Endothelial cell of umbilical vein (primary cell): Measurements from ENCODE around the gene OLFM1. TPM values are rescaled to one million over a fixed set of nuclear protein-coding genes. Genes with fewer than 3 reads are reported as not detected.

Experiments used
- BruUV-seq: library from RNA; stranded (reverse); fragments of 400-500 nt; replicated peaks from 2 replicates; lab custom pipeline; 2021; lab: Mats Ljungman, UMichigan
- CTCF ChIA-PET: fragments of 300-600, 350-600 bp; sonication (Branson Sonifier 250); formaldehyde crosslinking; loops from one replicate; lab custom pipeline; 2021; ENCODE audit warnings: antibody characterized with exemption, inconsistent platforms; lab: Charles Lee
- POLR2A ChIA-PET: fragments of 300-600, 350-600 bp; sonication (Branson Sonifier 250); formaldehyde crosslinking; loops from one replicate; lab custom pipeline; 2021; ENCODE audit warnings: antibody characterized with exemption, inconsistent platforms; lab: Charles Lee
- DNase-seq: peaks from one replicate; pipeline ENCODE4 v3.0.0-alpha.2; 2011; ENCODE audit warnings: low read depth, low spot score
- FAIRE-seq: peaks from 2 replicates; lab custom pipeline; 2011; peaks lifted over from hg19 to GRCh38; lab: Jason Lieb, UNC
- H2AFZ ChIP-seq: 2 replicates; pipeline ENCODE4 v1.6.0; 2012; ENCODE audit warnings: low read depth, low read length, control low read depth, inconsistent platforms
- H3K27ac ChIP-seq: 2 replicates; pipeline ENCODE4 v1.5.1; 2011; ENCODE audit warnings: low read depth, mild to moderate bottlenecking, control low read depth, low read length, moderate library complexity; ENCODE audit not compliant: insufficient read depth
- H3K27me3 ChIP-seq, 2 experiments: 2 replicates each; pipeline versions ENCODE4 v1.6.0 to v1.6.1; 2011; ENCODE audit warnings: low read length in 2 of 2, mixed read lengths in 1 of 2; ENCODE audit not compliant: control insufficient read depth in 2 of 2, insufficient read depth in 2 of 2
- H3K36me3 ChIP-seq, 2 experiments: 2 replicates in 1 of 2; 3 replicates in 1 of 2; pipeline ENCODE4 v1.5.1; 2011; ENCODE audit warnings: low read length in 2 of 2, mild to moderate bottlenecking in 1 of 2, moderate library complexity in 1 of 2; ENCODE audit not compliant: control insufficient read depth in 2 of 2, insufficient read depth in 2 of 2; ENCODE audit errors: extremely low read depth in 1 of 2
- H3K4me1 ChIP-seq: 3 replicates; pipeline ENCODE4 v1.5.1; 2011; ENCODE audit warnings: mild to moderate bottlenecking, low read length; ENCODE audit not compliant: control insufficient read depth, insufficient read depth; ENCODE audit errors: extremely low read depth
- H3K4me2 ChIP-seq: 2 replicates; pipeline ENCODE4 v1.6.1; 2011; ENCODE audit warnings: low read length, control low read depth, mixed read lengths; ENCODE audit not compliant: insufficient read depth
- H3K4me3 ChIP-seq, 3 experiments: fragments of 200-600 bp in 1 of 3; sonication (generic), shearing (Covaris generic) in 1 of 3; replicated peaks in 1 of 3; 2 replicates each; pipeline ENCODE4 v1.5.1; 2011 to 2016; ENCODE audit warnings: control low read depth in 3 of 3, low read length in 3 of 3, mild to moderate bottlenecking in 2 of 3, inconsistent platforms in 1 of 3, low read depth in 1 of 3, moderate library complexity in 1 of 3; ENCODE audit not compliant: insufficient read depth in 1 of 3
- H3K79me2 ChIP-seq: 2 replicates; pipeline ENCODE4 v1.6.0; 2012; ENCODE audit warnings: low read length, inconsistent platforms; ENCODE audit not compliant: control insufficient read depth, insufficient read depth
- H3K9ac ChIP-seq: replicated peaks from 2 replicates; pipeline ENCODE3; 2011; ENCODE audit warnings: low read length, control low read depth; ENCODE audit not compliant: insufficient read depth; ENCODE audit errors: extremely low read depth
- H3K9me1 ChIP-seq: replicated peaks from 3 replicates; pipeline ENCODE4 v1.6.0; 2011; ENCODE audit warnings: mild to moderate bottlenecking, low read length; ENCODE audit not compliant: control insufficient read depth, insufficient read depth; ENCODE audit errors: extremely low read depth
- H3K9me3 ChIP-seq: replicated peaks from 2 replicates; pipeline ENCODE4 v1.5.1; 2012; ENCODE audit warnings: low read length, inconsistent platforms; ENCODE audit not compliant: control insufficient read depth, insufficient read depth
- H4K20me1 ChIP-seq: replicated peaks from 2 replicates; pipeline ENCODE3; 2011; ENCODE audit warnings: mild to moderate bottlenecking, low read length; ENCODE audit not compliant: control insufficient read depth, insufficient read depth; ENCODE audit errors: extremely low read depth
- EZH2 ChIP-seq: IDR thresholded peaks from 2 replicates; pipeline ENCODE4 v1.6.1; 2012; ENCODE audit warnings: borderline replicate concordance, low read depth, mild to moderate bottlenecking, moderate library complexity, low read length, inconsistent platforms; ENCODE audit not compliant: severe bottlenecking
- GATA2 ChIP-seq: IDR thresholded peaks from 2 replicates; pipeline ENCODE4 v1.7.0; 2011; ENCODE audit warnings: low read depth, mild to moderate bottlenecking, moderate library complexity, mixed read lengths, low read length; ENCODE audit not compliant: insufficient read length, insufficient read depth
- JUN ChIP-seq: IDR thresholded peaks from 2 replicates; pipeline ENCODE4 v1.6.1; 2011; ENCODE audit warnings: borderline replicate concordance, low read depth; ENCODE audit not compliant: insufficient read length, insufficient read depth
- MYC ChIP-seq: IDR thresholded peaks from one replicate; pipeline ENCODE4 v1.6.1; 2011; ENCODE audit warnings: mild to moderate bottlenecking, low read depth, low read length
- POLR2A ChIP-seq: IDR thresholded peaks from 2 replicates; pipeline ENCODE4 v1.6.1; 2012; ENCODE audit warnings: low read depth, mild to moderate bottlenecking, control low read depth, low read length
- POLR2AphosphoS5 ChIP-seq: IDR thresholded peaks from 2 replicates; pipeline ENCODE4 v1.6.1; 2012; ENCODE audit warnings: low read depth, mild to moderate bottlenecking, control low read depth, low read length, moderate library complexity; ENCODE audit not compliant: insufficient read depth
- dilution Hi-C: fragments of 300-500 bp; cut with MboI; formaldehyde crosslinking; loops from one replicate; pipeline ENCODE4 v1.15.0; 2019; ENCODE audit warnings: low sequenced_read_pairs; ENCODE audit not compliant: extremely low pct_ligation_motif_present
- intact Hi-C: fragments of 100-400 bp; cut with micrococcal nuclease; formaldehyde crosslinking; loops from one replicate; pipeline ENCODE4 v1.10.0; 2022
- polyA plus RNA-seq, 4 experiments: library from polyadenylated mRNA; depleted of rRNA in 3 of 4; stranded (reverse) in 3 of 4; unstranded in 1 of 4; fragments of >200 nt; gene quantifications; 2 replicates each; pipeline versions ENCODE4 v1.2.1 to v1.2.3, GENCODE V29; 2011 to 2012; ENCODE audit warnings: missing spikeins in 1 of 4
- total RNA-seq: library from RNA; stranded (reverse); gene quantifications from 2 replicates; pipeline ENCODE4 v1.2.3, GENCODE V29; 2021

Gene OLFM1
- total and polyA plus RNA-seq, 2 donors (not counting 3 experiments of a cell fraction or from before 2014, with no cell fraction given), result 0.07 to 0.95 TPM

DNA sequence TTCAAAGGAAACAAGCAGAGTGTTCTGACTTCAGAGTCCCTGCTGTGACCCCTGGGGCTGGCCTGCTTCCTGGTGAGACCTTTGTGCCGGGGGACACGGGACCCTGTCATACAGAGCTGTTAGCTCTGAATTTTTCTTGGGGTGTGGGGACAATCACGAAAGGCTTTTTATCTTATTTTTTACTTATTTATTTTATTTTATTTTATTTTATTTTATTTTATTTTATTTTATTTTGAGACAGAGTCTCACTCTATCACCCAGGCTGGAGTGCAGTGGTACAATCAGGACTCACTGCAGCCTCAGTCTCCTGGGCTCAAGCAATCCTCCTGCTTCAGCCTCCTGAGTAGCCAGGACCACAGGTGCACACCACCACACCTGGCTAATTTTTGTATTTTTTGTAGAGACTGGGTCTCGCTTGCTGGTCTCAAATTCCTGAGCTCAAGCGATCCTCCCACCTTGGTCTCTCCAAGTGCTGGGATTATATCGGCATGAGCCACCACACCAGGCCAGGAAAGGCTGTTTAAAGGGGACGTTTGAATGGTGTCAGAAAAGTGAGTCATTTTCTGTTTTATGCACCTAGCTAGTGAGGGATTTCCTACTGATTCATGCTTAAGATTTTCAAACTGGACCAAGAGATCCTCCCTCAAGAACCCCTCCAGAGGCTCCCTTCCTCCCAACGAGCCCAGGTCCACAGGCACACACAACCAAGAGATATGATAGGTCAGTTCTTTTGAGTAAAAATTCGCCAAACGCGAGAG is 75.7 kb downstream of the OLFM1 start:
- Histone ChIP-seq H3K27me3 (no peaks in the 10 kb centered on the region), H3K27ac (no peak overlapping the region), H4K20me1 (no peaks in the 10 kb centered on the region), H3K9me1 (no peaks in the 10 kb centered on the region), H3K9me3 (peaks cover 3% of the 10 kb centered on the region), H3K4me2 (no peak overlapping the region), H2AFZ (no peak overlapping the region), H3K36me3 (no peaks in the 10 kb centered on the region), H3K4me3 (no peak overlapping the region), H3K79me2 (no peaks in the 10 kb centered on the region), H3K9ac (no peak overlapping the region), H3K4me1 (no peaks in the 10 kb centered on the region)
- TF ChIP-seq POLR2AphosphoS5, result no peak
- DNase-seq, result no peak
- BruUV-seq, result no TSS peak
- intact Hi-C loops (no loop called here), dilution Hi-C loops (no loop called here)
- ChIA-PET POLR2A (no interaction called here), CTCF (no interaction called here)
- FAIRE-seq, result no peak

DNA sequence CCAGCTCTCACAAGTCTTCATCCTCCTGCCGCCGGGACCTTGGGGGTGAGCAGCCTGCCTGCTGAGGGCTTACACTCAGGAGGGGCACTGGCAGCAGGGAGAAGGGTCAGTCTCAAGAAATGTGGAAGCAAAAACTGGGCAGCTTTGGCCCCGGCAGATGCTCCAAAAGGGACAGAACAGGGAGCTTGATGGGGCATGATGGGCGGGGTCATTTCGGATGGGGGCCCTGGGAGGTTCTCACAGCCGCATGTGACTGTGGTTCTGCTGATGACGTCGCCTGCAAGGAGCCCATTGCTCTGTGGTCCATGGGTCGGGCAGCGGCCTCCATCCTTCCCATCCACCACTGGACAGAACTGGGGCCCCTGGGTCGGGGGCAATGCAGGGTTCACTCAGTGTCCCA is 76.6 kb downstream of the OLFM1 start:
- intact Hi-C loops (no loop called here), dilution Hi-C loops (no loop called here)
- Histone ChIP-seq H4K20me1 (no peaks in the 10 kb centered on the region), H3K27me3 (no peaks in the 10 kb centered on the region), H2AFZ (no peak overlapping the region), H3K9me1 (no peaks in the 10 kb centered on the region), H3K79me2 (no peaks in the 10 kb centered on the region), H3K27ac (no peak overlapping the region), H3K9me3 (no peaks in the 10 kb centered on the region), H3K36me3 (no peaks in the 10 kb centered on the region), H3K4me3 (no peak overlapping the region), H3K4me1 (no peaks in the 10 kb centered on the region), H3K9ac (no peak overlapping the region), H3K4me2 (no peak overlapping the region)
- CTCF ChIA-PET, result no interaction called here
- FAIRE-seq, result no peak
- no peak for TF ChIP-seq GATA2
- no peak for TF ChIP-seq JUN
- no peak for TF ChIP-seq POLR2A
- no peak for TF ChIP-seq MYC
- TF ChIP-seq EZH2, result no peak
- no TSS peak for BruUV-seq
- no peak for DNase-seq
- POLR2A ChIA-PET, result no interaction called here
